Suprapubic skin (tissue), 3 donors: ENCODE results near the gene DEPP1.

ENCODE experiments used
- POLR2A ChIP-seq, 2 donors: fragments of 450-650 bp; IDR thresholded peaks; one replicate each; pipeline ENCODE4 v1.6.1; 2017; ENCODE audit warnings: antibody characterized with exemption in 2 of 2, mild to moderate bottlenecking in 2 of 2, moderate library complexity in 2 of 2
- TF ChIP-seq, protein P1 (sequence below), 2 donors: fragments of 200-600 bp in 1 of 2; fragments of 450-650 bp in 1 of 2; sonication (generic) in 1 of 2; IDR thresholded peaks; one replicate each; pipeline ENCODE4 v1.5.1; 2016 to 2019; ENCODE audit warnings: antibody characterized with exemption in 2 of 2, mild to moderate bottlenecking in 1 of 2, moderate library complexity in 1 of 2

DNA sequence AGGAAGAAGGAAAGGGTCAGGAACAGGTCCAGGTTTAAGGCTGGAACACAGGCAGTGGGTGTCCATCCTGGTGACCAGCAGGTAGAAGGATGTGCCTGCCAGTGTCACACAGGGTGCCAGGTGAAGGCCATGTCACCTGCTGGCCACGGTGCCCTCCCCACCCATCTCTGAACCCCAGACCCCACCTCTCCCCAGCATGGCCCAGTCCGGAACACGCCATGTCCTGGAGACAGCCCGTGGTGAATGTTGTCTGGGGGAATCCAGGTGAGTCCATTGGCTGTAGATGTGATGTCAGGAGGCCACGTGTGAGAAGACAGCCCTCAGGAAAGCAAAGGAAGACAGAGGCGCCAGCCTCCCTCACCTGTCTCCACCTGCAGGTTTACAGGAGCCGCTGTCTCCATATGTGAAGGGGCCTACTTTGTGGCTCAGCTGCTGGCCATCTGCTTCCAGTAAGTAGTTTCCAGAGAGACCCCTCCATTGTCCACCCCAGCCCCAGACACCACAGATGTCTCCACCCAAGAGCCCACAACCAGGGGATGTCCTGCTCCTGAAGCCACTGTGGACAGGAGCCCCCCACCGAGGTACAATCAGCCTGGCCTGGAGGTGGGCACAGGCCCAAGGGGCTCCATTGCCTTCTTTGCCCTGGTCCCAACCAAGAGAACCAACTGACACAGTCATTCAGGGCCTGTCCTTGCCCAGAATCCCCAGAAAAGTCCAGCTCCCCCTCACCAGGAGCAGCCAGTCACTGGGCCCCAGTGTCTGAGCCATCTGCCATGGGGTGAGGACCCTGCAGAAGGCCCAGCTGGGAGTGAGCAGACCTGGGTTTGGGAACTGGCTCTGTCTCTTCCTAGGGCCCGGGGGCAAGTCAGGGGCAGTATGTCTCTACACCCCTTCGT lies 46.7 kb downstream of the DEPP1 start:
- TF ChIP-seq, protein P1, sequence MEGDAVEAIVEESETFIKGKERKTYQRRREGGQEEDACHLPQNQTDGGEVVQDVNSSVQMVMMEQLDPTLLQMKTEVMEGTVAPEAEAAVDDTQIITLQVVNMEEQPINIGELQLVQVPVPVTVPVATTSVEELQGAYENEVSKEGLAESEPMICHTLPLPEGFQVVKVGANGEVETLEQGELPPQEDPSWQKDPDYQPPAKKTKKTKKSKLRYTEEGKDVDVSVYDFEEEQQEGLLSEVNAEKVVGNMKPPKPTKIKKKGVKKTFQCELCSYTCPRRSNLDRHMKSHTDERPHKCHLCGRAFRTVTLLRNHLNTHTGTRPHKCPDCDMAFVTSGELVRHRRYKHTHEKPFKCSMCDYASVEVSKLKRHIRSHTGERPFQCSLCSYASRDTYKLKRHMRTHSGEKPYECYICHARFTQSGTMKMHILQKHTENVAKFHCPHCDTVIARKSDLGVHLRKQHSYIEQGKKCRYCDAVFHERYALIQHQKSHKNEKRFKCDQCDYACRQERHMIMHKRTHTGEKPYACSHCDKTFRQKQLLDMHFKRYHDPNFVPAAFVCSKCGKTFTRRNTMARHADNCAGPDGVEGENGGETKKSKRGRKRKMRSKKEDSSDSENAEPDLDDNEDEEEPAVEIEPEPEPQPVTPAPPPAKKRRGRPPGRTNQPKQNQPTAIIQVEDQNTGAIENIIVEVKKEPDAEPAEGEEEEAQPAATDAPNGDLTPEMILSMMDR (IDR thresholded peaks at IDR 0.05), result no peak
- no peak for TF ChIP-seq POLR2A (IDR thresholded peaks at IDR 0.05)
